IgD-negative memory B cell (primary cell): Measurements from ENCODE around the gene TRMT112. TPM values are rescaled to one million over a fixed set of nuclear protein-coding genes. Genes with fewer than 3 reads are reported as not detected.

ENCODE experiments used
- H3K27ac Mint-ChIP-seq, 3 donors: one replicate each; pipeline ENCODE4 v1.8.0; 2020 to 2022; ENCODE audit warnings: mild to moderate bottlenecking in 3 of 3, mixed read lengths in 3 of 3, moderate library complexity in 1 of 3
- H3K27me3 Mint-ChIP-seq: one replicate; pipeline ENCODE4 v1.8.0; 2021; ENCODE audit warnings: mixed read lengths
- H3K36me3 Mint-ChIP-seq: one replicate; pipeline ENCODE4 v1.8.0; 2020; ENCODE audit warnings: mild to moderate bottlenecking, mixed read lengths
- H3K4me1 Mint-ChIP-seq, 3 donors: one replicate each; pipeline ENCODE4 v1.8.0; 2020 to 2022; ENCODE audit warnings: mixed read lengths in 3 of 3, mild to moderate bottlenecking in 1 of 3
- H3K4me3 Mint-ChIP-seq, 4 donors: one replicate each; pipeline ENCODE4 v1.8.0; 2020 to 2022; ENCODE audit warnings: mild to moderate bottlenecking in 4 of 4, mixed read lengths in 4 of 4, moderate library complexity in 3 of 4
- H3K9me3 Mint-ChIP-seq, 3 donors: one replicate each; pipeline ENCODE4 v1.8.0; 2020 to 2021; ENCODE audit warnings: mixed read lengths in 3 of 3, mild to moderate bottlenecking in 1 of 3
- polyA plus RNA-seq: library from polyadenylated mRNA; unstranded; fragments of 300-500 nt; fragmentation: Illumina TruSeq; gene quantifications from one replicate; pipeline ENCODE4 v1.2.3, GENCODE V29; 2021

The TRMT112 gene
- polyA plus RNA-seq, 1 donor from 2014 or later, result 560 TPM

DNA sequence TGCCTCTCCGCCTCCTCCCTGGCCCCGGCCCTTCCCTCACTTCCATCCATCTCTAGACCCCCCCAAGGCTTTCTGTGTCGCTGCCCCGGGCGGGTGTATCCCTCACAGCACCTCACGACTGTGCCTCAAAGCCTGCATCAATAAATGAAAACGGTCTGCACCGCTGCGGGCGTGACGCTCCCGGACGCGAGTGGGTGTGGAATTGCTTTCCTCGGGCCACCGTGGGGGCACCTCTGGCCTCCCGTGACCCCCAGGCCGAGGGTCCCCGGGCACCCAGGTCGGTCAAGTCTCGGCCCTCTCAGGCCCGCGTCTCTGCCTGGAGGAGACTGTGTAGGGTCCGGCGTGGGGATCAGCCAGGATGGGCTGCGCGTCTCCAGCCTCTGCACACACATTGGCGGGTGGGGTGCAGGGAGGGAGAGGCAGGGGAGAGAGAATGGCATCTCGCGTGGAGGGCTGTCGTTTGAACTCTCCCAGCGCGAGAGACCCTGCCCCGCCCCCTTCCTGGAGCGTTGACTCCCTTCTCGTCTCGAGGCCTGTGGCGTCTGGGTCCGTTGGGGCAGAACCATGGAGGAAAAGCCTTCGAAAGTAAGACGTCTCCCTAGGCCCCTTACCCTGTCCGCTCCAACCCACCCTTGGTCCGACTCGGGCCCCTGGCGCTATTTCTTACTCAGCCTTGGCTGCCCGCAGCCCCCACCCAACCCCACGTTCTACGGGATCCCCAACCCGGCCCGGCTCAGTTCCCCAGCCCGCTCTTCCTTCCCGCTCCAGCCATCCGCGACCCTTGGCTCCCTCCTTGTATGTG, 17.3 kb downstream of the TRMT112 start, which contains the start of gene CATSPERZ:
Gene CATSPERZ, plus strand, starts transcription at position 512 of the 802 bp plus-strand sequence. Its CDS starts 53 bp downstream, at position 565.
- H3K9me3 Mint-ChIP-seq, result no peaks in the 10 kb centered on the region
- peaks cover 46% of the 10 kb centered on the region for H3K27me3 Mint-ChIP-seq
- H3K36me3 Mint-ChIP-seq, result no peaks in the 10 kb centered on the region
- peaks cover 12 to 17% (median 15%) of the 10 kb centered on the region in 3 donors for H3K4me1 Mint-ChIP-seq
- peak within 1 kb of the TSS; percentile 74 to 93 (median 91) for H3K4me3 Mint-ChIP-seq
- peak within 1 kb of the TSS; percentile 84 to 93 (median 90) for H3K27ac Mint-ChIP-seq

- peak overlapping the region in 2 of 3 donors; percentile 83 to 90 for H3K27ac Mint-ChIP-seq
- no peaks in the 10 kb centered on the region for H3K9me3 Mint-ChIP-seq
- peak overlapping the region in 3 of 4 donors; percentile 68 to 82 (median 81) for H3K4me3 Mint-ChIP-seq
- H3K27me3 Mint-ChIP-seq, result peaks cover 48% of the 10 kb centered on the region
- peaks cover 12 to 16% (median 14%) of the 10 kb centered on the region in 3 donors for H3K4me1 Mint-ChIP-seq
- no peaks in the 10 kb centered on the region for H3K36me3 Mint-ChIP-seq
Observed at GRCh38 chr11:64298966-64299846, 18.2 kb downstream of the TRMT112 start.

DNA sequence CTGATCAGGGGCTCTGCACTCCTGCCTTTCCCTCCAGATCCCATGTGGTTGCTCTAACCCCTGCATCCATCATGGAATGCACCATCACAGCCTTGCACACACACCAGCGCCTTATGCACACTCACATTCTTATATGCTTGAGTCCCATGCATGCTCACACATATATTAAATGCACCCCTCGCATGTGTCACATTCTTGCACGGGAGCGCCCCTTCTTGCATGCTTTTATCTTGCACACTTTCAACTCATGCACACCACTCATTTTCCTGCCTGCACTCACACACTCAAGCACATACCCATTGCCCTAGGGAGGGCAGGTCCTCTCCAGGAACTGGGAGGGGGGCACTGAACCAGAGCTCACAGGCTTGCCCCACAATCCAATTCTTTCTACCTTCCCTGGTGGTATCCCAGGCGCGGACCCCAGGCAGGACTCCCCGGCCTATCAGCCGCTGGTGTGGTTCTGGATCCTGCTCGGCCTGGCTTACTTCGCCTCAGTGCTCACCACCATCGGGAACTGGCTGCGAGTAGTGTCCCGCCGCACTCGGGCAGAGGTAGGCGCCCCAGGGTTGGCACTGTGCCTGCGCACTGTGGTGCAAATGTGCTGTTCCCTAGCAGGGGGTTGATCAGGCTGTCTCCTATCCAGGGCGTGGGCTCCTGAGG, 19.5 kb downstream of the TRMT112 start:
- Mint-ChIP-seq H3K4me3 (peak overlapping the region in 3 of 4 donors; percentile 29 to 57 (median 53)), H3K27me3 (peaks cover 60% of the 10 kb centered on the region), H3K27ac (peak overlapping the region in 1 of 3 donors; percentile 7)

GRCh38 chr11:64296830-64297698, 20.3 kb downstream of the TRMT112 start:
- Mint-ChIP-seq H3K27ac (peak overlapping the region in 2 of 3 donors; percentile 7 to 61), H3K4me1 (peaks cover 11 to 16% (median 12%) of the 10 kb centered on the region in 3 donors), H3K27me3 (peaks cover 64% of the 10 kb centered on the region), H3K36me3 (no peaks in the 10 kb centered on the region), H3K4me3 (peak overlapping the region in 3 of 4 donors; percentile 6 to 53 (median 29)), H3K9me3 (no peaks in the 10 kb centered on the region)

More for the DNA sequence above, 19.5 kb downstream of the TRMT112 start:
- Mint-ChIP-seq H3K9me3 (no peaks in the 10 kb centered on the region), H3K4me1 (peaks cover 11 to 13% (median 12%) of the 10 kb centered on the region in 3 donors), H3K36me3 (no peaks in the 10 kb centered on the region)

GRCh38 chr11:64296236-64296635, 21.1 kb downstream of the TRMT112 start:
- peak overlapping the region in 1 of 3 donors; percentile 61 for H3K27ac Mint-ChIP-seq
- no peaks in the 10 kb centered on the region for H3K9me3 Mint-ChIP-seq
- peaks cover 11 to 16% (median 12%) of the 10 kb centered on the region in 3 donors for H3K4me1 Mint-ChIP-seq
- H3K36me3 Mint-ChIP-seq, result no peaks in the 10 kb centered on the region
- H3K27me3 Mint-ChIP-seq, result peaks cover 64% of the 10 kb centered on the region
- peak overlapping the region in 2 of 4 donors; percentile 15 to 17 for H3K4me3 Mint-ChIP-seq

DNA sequence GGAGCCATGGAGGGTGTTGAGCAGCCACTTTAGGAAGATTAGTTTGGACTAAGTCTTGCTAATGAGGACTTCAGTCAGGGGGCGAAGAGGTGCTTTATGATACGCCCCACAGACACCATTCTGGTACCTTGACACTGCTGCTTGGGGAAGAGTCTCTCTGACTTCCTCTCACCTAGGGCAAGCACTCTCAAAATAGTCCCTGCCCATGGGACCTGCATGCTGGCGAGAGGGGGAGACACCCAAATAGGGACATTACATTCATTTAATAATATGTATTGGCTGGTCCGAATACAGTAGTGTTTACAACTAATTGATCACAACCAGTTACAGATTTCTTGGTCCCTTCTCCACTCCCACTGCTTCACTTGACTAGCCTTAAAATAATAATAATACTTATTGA, 21.6 kb downstream of the TRMT112 start:
- peaks cover 8 to 13% (median 12%) of the 10 kb centered on the region in 3 donors for H3K4me1 Mint-ChIP-seq
- peak overlapping the region in 1 of 4 donors; percentile 15 for H3K4me3 Mint-ChIP-seq
- H3K36me3 Mint-ChIP-seq, result no peaks in the 10 kb centered on the region
- H3K27me3 Mint-ChIP-seq, result peaks cover 63% of the 10 kb centered on the region
- no peak overlapping the region for H3K27ac Mint-ChIP-seq
- H3K9me3 Mint-ChIP-seq, result peaks cover 0 to 1% (median 0%) of the 10 kb centered on the region in 3 donors

- peak overlapping the region in 1 of 3 donors; percentile 27 for H3K27ac Mint-ChIP-seq
- H3K4me1 Mint-ChIP-seq, result peaks cover 3 to 12% (median 7%) of the 10 kb centered on the region in 3 donors
- no peaks in the 10 kb centered on the region for H3K36me3 Mint-ChIP-seq
- peak overlapping the region in 1 of 4 donors; percentile 15 for H3K4me3 Mint-ChIP-seq
- peaks cover 59% of the 10 kb centered on the region for H3K27me3 Mint-ChIP-seq
- peaks cover 0 to 3% (median 0%) of the 10 kb centered on the region in 3 donors for H3K9me3 Mint-ChIP-seq
Observed at GRCh38 chr11:64294774-64295173, 22.6 kb downstream of the TRMT112 start.

GRCh38 chr11:64292460-64293254, 24.7 kb downstream of the TRMT112 start:
- H3K27ac Mint-ChIP-seq, result peak overlapping the region in 1 of 3 donors; percentile 85
- H3K36me3 Mint-ChIP-seq, result no peaks in the 10 kb centered on the region
- peaks cover 0 to 3% (median 0%) of the 10 kb centered on the region in 3 donors for H3K9me3 Mint-ChIP-seq
- peaks cover 43% of the 10 kb centered on the region for H3K27me3 Mint-ChIP-seq
- H3K4me1 Mint-ChIP-seq, result peaks cover 0 to 9% (median 3%) of the 10 kb centered on the region in 3 donors
- peak overlapping the region in 2 of 4 donors; percentile 41 to 51 for H3K4me3 Mint-ChIP-seq

- Mint-ChIP-seq H3K27ac (no peak overlapping the region), H3K27me3 (peaks cover 39% of the 10 kb centered on the region), H3K36me3 (no peaks in the 10 kb centered on the region)
Observed at GRCh38 chr11:64291752-64292459, 25.5 kb downstream of the TRMT112 start.

DNA sequence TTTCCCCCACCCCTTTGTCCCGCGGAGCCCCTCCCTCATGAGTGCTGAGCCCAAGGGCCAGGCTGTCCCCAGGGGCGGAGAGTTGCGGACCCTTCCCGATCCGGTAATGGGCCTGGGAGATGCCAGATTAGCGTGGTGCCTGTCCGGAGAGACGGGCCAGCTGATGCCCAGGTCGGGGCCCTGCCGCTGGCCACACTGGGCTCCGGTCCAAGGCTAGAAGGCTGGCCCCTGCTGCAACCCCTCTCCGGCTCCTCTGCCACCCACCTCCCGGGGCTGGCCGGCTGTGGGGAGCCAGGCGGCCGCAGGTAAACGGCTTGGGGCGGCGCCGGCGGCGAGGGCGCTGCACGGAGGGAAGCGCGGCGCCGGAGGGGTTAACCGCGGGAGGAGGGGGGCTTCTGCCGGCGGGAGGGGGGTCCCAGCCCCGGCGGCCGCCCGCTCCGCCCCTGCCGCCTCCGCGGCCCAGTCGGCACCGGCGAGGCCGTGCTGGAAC, 26.1 kb downstream of the TRMT112 start, which contains the start of gene KCNK4:
Gene KCNK4, plus strand, starts transcription at position 41 of the 490 bp plus-strand sequence. CDS start 1,717 bp downstream, outside the sequence.
- Mint-ChIP-seq H3K36me3 (no peaks in the 10 kb centered on the region), H3K27me3 (peaks cover 33% of the 10 kb centered on the region), H3K27ac (peak within 1 kb of the TSS in 1 of 3 donors; percentile 74), H3K9me3 (peaks cover 0 to 3% (median 0%) of the 10 kb centered on the region in 3 donors), H3K4me3 (peak within 1 kb of the TSS; percentile 3 to 89 (median 70)), H3K4me1 (peaks cover 3 to 8% (median 6%) of the 10 kb centered on the region in 3 donors)

More at GRCh38 chr11:64291752-64292459, 25.5 kb downstream of the TRMT112 start:
- peaks cover 0 to 3% (median 0%) of the 10 kb centered on the region in 3 donors for H3K9me3 Mint-ChIP-seq
- H3K4me1 Mint-ChIP-seq, result peaks cover 0 to 4% (median 3%) of the 10 kb centered on the region in 3 donors
- no peak overlapping the region for H3K4me3 Mint-ChIP-seq

GRCh38 chr11:64290352-64291261, 26.8 kb downstream of the TRMT112 start:
- Mint-ChIP-seq H3K9me3 (peaks cover 0 to 3% (median 0%) of the 10 kb centered on the region in 3 donors), H3K4me3 (peak overlapping the region; percentile 3 to 89 (median 70)), H3K27me3 (peaks cover 30% of the 10 kb centered on the region), H3K36me3 (no peaks in the 10 kb centered on the region), H3K4me1 (peaks cover 3 to 9% (median 7%) of the 10 kb centered on the region in 3 donors), H3K27ac (peak overlapping the region in 1 of 3 donors; percentile 74)
